WTC11 (cell line): ENCODE measurements around the gene GPR15LG.

Experiments
- EMX1 ChIP-seq: fragments of 250-450 bp; sonication (Bioruptor Pico); IDR thresholded peaks from 2 replicates; pipeline ENCODE4 v1.8.0; 2021; ENCODE audit warnings: mild to moderate bottlenecking
- MXD4 ChIP-seq: fragments of 250-450 bp; sonication (Bioruptor Pico); IDR thresholded peaks from 2 replicates; pipeline ENCODE4 v1.8.0; 2021; ENCODE audit warnings: mild to moderate bottlenecking, moderate library complexity, borderline replicate concordance
- NR3C1 ChIP-seq: sonication (generic); formaldehyde crosslinking; conservative IDR thresholded peaks from 2 replicates; pipeline ENCODE4 v1.8.1; 2023; ENCODE audit warnings: low read depth, mild to moderate bottlenecking, missing genetic modification reagents
- OVOL2 ChIP-seq: fragments of 250-450 bp; sonication (Bioruptor Pico); IDR thresholded peaks from 2 replicates; pipeline ENCODE4 v1.9.0; 2021; ENCODE audit warnings: mild to moderate bottlenecking, borderline replicate concordance
- ZNF138 ChIP-seq: sonication (generic); formaldehyde crosslinking; conservative IDR thresholded peaks from 2 replicates; pipeline ENCODE4 v1.8.1; 2022; ENCODE audit warnings: mild to moderate bottlenecking, moderate library complexity, missing genetic modification reagents
- ZNF416 ChIP-seq: fragments of 250-450 bp; sonication (Bioruptor Pico); IDR thresholded peaks from 2 replicates; pipeline ENCODE4 v1.9.0; 2021; ENCODE audit warnings: mild to moderate bottlenecking, inconsistent platforms
- TF ChIP-seq, protein P1 (sequence below): fragments of 200-600 bp; IDR thresholded peaks from 2 replicates; pipeline ENCODE4 v1.8.0; 2022; ENCODE audit warnings: antibody characterized with exemption
- TF ChIP-seq, protein P2 (sequence below): sonication (generic); formaldehyde crosslinking; IDR thresholded peaks from 2 replicates; pipeline ENCODE4 v1.8.1; 2023; ENCODE audit warnings: mild to moderate bottlenecking, missing genetic modification reagents, moderate library complexity

DNA sequence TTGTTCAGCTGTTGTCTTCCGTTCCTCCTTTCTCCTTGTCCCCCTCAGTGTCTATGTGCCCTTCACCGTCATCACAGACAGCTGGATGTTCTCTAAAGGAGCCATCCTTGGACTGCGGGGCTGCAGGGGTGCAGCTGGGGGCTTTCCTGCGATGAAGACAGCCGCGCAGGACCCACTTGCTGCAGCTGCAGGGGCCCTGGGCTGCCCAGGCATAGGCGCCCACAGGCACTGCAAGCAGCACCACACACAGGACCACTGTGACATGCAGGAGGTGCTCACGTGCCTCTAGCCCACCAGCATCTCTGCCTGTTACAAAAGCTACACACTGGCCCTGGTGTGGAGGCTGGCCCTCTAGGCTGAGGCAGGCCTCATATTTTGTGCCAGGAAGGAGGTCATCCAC, 48.3 kb downstream of the GPR15LG start:
- TF ChIP-seq EMX1 (CRISPR knock-in tag) (no peak), MXD4 (CRISPR knock-in tag) (no peak), NR3C1 (no peak), ZNF416 (CRISPR knock-in tag) (no peak), OVOL2 (CRISPR knock-in tag) (no peak), ZNF138 (no peak)
- TF ChIP-seq, protein P1, sequence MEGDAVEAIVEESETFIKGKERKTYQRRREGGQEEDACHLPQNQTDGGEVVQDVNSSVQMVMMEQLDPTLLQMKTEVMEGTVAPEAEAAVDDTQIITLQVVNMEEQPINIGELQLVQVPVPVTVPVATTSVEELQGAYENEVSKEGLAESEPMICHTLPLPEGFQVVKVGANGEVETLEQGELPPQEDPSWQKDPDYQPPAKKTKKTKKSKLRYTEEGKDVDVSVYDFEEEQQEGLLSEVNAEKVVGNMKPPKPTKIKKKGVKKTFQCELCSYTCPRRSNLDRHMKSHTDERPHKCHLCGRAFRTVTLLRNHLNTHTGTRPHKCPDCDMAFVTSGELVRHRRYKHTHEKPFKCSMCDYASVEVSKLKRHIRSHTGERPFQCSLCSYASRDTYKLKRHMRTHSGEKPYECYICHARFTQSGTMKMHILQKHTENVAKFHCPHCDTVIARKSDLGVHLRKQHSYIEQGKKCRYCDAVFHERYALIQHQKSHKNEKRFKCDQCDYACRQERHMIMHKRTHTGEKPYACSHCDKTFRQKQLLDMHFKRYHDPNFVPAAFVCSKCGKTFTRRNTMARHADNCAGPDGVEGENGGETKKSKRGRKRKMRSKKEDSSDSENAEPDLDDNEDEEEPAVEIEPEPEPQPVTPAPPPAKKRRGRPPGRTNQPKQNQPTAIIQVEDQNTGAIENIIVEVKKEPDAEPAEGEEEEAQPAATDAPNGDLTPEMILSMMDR = no peak
- TF ChIP-seq, protein P2, sequence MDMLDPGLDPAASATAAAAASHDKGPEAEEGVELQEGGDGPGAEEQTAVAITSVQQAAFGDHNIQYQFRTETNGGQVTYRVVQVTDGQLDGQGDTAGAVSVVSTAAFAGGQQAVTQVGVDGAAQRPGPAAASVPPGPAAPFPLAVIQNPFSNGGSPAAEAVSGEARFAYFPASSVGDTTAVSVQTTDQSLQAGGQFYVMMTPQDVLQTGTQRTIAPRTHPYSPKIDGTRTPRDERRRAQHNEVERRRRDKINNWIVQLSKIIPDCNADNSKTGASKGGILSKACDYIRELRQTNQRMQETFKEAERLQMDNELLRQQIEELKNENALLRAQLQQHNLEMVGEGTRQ = no peak
